Measurements from ENCODE around the gene TBC1D2B.
A peak's percentile ranks its signal among the peaks of the same experiment; 100 is the strongest.

The TBC1D2B gene

DNA sequence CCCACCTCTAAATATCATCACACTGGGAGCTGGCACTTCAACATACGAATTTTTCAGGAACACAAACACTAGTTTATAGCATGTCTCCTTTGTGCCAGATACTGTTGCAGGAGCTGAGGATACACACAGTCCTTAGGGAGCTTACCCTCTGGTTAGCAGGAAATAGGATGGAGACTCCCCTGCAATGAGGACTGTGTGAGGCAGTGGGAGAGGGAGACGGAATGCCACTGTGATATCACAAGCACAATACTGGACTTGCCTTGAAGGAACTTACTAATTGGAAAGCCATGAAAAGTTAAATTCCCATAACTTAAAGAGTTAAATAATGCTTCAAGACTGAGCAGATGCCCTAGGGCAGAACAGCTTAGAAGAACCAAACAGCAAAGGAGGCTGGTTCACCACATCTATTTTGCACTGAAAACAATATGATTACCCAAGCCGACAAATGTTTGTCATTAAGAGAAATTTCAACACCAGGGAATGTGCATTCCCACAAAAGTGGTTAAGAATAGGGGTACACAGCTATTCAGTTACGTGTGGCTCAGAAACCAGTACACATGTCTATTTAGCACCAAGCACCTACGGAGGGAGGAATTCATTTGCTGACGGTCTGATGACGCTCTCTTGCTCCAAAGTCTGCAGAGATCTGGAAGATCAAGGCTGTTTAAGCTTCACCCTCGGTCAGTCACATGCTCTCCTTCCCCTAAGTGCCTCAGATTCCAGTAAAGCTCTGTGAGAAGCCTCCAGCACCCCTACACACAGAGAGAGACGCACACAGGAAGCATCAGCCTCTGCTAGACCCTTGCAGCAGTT is 5.2 kb downstream of the TBC1D2B start:
- no peak for DNase-seq (ENCODE audit: low spot score)

DNA sequence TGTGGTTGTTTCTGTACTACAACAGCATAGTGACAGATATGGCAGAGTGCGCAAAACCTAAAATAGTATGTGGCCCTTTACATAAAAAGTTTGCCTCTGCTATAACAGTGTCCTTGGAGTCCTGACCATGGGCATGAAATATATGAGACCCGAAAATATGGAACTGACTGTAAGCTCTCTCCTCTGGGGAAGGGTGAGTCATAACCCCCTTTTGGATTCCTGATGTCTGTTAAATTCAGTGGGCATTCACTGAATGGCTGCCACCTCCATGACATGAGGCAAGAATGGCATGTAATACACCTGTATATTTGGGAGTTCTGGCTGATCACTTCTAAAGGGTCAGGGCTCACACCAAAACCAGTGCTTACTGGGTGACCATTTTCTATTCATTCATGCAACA is 6.1 kb downstream of the TBC1D2B start:
- DNase-seq (ENCODE audit: low spot score) = no peak

DNA sequence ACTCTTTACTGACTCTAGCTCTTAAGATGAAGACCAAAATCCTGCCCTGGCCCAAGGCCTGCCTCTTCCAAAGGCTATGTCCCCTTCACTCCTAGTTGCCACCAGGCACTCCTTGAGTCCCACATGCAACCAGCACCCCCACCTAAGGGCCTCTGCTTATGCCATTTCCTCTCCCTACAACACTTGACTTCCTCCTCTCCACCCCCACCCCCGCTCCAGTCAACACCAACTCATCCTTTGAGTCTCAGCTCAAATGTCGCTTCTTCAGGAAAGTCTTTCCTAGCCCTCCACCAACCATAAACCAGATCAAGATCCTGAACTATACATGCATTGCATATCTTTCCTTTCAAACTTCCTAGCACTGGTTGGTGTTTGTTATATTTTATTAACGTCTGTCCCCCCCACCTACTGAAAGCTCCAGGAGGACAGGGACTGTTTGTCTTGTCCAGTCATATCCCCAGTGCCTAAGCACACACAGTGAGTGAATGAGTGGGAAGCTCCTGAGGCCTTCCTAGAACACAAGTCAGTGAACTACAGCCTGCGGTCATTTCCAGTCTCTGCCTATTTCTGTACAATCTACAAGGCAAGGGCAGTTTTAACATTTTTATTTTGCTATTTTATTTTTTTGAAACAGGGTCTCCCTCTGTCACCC is 7.3 kb downstream of the TBC1D2B start:
- no peak for DNase-seq (ENCODE audit: low spot score)

DNA sequence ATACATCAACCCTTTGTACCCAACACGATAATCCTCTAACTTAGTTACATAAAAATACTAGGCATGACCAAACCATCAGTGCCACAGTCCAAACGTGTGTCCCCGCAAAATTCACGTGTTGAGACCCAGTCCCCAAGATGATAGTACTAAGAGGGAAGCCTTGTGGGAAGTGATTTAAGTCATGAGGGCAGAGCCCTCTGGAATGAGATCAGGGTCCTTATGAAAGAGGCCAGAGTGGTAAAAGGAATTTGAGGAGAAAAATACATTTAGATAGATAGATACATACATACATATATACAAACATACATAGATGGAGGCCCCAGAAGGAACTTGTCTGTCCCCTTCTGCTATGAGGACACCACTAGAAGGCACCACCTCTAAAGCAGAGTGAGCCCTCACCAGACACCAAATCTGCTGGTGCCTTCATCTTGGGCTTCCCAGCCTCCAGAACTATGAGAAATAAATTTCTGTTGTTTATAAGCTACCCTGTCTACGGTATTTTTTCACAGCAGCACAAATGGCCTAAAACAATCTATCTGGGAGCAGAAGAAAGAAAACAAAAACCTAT is 8.0 kb downstream of the TBC1D2B start:
- no peak for DNase-seq (ENCODE audit: low spot score)

DNA sequence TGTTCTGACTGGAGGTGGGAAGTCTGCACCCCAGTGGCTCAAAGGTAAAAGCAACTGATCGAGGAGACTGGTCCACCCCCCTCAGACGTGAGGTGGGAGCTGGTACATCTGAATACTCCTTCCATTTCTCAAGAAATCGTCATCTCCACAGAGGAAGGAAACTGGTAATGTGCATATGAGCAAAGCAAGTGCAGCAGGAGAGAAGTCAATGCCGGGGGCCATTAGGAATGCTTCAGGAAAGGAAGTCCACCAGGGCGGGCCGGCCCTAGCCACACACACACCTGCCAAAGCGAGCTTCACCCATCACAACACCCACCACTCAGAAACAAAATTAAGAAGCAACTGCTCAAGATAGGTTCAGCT is 8.5 kb downstream of the TBC1D2B start:
- no peak for DNase-seq (ENCODE audit: low spot score)

DNA sequence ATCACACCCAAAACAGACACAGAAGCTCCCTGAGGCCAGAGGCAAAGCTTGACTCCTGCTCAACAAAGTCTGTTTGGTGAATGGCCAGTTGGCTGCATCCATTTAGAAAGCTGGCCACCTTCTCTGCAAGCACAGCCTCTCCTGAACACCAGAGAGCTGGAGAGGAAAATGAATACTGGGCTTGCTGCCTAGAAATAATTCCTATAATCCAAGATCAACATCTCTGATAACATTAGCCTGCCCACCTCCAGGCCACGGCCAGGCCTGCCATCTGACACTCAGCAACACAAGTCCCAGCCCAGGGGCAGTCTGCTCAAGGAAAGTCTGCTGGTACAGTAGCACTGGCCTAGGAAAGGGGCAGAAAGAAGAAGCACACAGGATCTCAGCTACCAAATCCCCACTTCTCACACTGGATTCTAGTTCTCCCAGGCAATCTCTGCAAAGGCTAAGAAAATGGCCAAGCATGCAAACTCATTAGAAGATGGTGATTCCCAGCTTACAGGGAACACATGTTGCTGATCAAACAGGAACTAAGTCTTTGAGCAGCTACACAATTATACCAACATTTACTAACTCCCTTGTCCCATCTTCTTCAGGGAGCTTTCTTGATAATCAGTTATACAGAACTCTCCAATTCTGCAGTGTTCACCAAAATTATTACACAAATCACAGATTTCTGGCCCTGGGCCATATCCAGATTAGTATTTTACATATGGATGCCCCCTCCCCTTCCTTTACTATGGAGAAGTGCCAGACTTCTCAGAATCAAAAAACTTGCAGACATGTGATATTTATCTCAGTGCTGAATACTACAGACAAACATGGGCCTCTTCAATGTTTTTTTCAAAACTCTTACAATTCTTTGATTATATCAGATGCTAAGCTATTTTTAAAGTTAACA is 9.9 kb downstream of the TBC1D2B start:
- DNase-seq (ENCODE audit: low spot score) = peak; percentile 73

DNA sequence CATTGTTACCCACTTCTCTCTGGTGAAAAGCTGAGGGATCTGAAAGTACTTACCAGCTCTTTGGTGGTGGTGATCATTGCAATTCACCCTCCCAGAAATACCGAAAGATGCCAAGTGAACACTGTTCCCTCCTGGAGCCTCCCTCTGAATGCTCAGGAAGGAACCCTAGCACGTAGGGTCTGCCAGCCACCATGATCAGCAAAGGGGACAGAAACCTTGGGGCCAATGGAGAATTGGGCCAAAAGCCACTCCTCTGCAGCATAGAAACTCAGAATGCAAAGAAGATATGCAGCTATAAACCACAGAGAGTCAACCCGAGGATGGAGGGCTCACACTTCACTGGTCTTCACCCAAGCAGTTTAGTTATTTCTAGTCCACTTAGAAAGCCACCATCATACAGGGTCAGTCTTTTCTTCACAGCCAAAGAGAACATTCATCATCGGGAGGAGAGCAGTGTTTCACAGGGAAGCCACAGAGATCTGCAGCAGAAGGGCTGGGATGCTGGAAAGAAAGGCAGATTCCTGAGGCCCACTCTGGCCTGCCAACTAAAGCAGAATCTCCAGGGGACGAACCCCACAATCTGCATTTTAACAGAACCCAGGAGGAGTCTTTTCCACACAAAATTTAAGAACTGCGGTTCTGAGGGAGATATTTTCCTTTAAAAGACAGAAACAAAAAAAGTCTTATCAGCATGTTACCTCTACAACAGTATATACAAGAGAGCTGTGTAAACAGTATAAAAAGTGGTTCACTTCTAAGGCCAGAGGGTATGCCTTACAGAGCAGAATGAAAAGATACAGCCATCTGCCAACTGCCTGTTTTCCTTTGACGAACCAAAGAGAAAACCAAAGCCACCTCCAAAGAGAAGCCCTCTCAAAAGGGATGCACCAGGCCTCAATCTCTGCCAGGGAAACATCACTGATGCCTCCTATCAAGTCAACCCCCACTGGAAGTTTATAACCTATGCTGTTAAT is 11.3 kb downstream of the TBC1D2B start:
- DNase-seq (ENCODE audit: low spot score) = no peak

DNA sequence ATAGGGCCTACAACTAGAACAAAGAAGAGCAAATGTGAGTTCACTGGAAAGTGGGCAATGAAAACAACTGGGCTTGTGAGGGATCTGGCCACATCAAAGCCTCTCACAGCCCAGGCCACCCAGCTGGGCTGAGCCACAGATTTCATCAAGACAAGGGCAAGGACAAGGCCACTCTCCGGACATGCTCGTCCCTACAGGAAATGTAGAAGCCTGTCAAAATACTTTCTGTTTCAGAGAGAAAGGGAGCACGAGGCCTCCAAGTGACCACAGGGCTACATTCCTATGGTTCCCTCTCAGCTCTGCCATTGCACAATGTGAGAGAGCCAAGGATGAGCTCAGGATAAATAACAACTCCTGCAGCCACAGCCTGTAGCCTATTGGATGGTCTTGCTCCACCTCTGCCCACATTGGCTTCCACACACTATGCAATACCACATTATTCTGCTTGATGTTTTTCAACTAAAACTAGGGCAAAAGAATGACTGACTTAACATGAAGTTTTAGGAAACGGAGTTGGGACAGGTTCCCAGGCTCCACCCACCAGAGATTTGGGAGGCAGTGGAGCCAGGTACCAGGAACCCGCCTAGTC is 12.1 kb downstream of the TBC1D2B start:
- DNase-seq (ENCODE audit: low spot score) = no peak

DNA sequence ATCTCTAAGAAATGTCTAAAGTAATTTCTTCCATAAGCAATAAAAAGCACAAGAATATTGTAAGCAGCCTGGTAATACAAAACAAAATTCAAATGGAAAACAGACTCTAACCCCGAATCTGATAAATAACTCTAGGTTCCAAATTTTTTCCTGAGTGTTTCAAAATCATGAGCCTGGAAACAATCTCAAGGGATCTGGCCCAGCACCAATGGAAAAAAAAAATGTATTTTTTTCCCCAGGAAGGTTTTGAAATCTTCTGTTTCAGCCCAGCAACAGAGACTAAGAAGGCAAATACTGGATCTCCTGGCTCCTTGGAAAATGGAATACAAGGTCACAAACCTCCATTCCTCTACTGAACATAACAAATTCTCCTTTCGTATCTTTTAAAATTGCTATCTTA is 13.0 kb downstream of the TBC1D2B start:
- DNase-seq (ENCODE audit: low spot score) = no peak

DNA sequence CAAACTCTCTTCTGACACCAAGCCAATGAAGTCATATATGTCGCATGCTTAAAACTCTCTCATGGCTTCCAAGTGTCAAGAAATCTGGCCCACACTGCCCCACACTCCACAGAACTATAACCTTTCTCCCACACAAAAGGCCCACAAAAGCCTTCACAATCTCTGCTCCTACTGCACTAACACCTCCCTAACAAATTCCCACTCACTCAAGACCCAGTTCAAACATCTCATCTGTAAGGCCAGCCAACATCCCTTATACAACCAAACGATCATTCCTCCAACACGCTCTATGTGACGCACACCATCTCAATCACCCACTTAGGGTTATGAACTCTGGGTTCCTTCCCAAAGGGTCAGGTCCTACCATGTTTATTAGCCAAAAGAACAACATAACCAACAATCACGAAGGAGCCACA is 13.5 kb downstream of the TBC1D2B start:
- no peak for DNase-seq (ENCODE audit: low spot score)

DNA sequence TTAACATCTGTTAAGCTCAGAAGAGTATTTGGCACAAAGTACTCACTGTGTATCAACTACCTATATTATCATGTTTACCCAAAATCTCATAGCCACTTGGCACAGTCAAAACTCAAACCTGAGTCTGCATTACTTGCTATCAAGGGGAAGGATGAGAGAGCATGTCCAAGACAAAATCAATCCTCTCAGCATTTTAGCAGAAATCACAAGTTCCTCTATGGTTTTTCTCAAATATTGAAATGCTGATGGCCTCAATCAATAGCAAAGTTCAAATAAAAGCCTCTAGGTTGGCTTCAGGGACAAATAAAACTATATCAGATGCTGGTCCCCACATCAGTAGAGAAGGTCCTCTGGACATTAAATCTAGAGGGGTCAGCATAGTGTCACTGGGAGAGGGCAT is 14.3 kb downstream of the TBC1D2B start:
- DNase-seq (ENCODE audit: low spot score) = no peak

DNA sequence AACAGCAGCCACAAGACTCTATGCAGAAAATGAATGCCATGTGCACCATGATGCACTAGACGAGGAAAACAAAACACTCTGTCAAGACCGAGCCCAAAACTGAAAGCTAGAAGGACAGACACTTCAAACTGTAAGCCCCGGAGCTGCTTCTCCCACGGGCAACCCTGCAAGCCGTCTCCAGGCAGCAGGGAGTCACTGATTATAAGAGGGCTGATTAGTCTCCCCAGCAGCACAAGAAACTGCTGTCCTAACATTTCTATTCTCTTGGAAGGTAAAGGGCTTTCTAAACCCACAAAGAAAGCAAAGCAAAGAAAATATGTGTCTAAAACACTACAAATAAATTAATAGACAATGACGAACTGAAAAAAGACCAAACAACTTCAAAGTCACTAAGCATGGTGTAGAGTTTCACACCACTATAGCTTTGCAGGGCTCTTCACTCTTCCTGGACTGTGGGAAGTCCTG is 15.5 kb downstream of the TBC1D2B start:
- peak; percentile 59 for DNase-seq (ENCODE audit: low spot score)

DNA sequence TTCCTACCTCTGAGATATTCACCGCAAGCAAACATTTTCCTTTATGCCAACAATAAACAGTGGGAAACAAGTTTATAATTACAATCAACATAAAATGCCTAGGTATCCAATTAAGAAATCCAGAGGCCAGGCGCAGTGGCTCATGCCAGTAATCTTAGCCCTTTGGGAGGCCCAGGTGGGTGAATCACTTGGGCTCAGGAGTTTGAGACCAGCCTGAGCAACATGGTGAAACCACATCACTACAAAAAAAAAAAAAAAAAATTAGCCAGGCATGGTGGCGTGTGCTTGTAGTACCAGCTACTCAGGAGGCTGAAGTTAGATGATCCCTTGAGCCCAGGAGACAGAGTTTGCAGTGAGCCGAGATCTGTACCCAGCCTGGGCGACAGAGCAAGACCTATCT is 17.3 kb downstream of the TBC1D2B start:
- no peak for DNase-seq (ENCODE audit: low spot score)

DNA sequence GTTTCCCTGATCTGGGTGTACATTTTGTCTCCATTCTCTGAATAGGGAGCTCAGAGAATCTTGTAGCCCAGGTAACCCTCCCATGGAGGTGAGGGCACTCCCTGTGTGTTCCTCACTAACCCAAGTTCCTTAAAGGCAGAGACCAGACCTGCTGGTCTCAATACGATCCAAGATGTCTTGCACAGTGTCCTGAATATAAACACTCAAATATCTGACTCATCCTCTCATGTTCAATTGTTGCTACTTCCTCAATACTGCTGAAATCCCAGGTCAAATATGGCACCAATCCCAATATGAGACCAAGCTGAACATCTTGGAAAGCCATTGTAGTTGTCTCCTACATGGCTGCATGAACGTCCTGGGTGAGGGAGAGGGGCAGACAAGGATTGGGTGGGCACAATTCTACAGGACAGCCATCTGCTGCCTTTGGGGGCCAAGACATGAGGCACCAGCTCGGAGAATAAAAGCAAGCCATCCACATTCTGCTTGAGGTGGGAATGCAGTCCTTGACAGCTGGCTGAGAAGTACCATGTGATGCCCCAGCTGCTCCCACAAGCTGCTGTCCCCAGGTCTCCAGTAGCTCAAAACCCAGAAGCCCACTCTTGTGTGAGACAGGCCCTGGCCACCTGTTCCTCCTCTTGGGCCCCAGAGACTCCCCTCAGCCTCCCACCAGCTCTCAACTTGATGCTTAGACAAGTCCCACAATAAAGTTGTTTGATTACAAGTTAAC is 18.2 kb downstream of the TBC1D2B start:
- no peak for DNase-seq (ENCODE audit: low spot score)

DNA sequence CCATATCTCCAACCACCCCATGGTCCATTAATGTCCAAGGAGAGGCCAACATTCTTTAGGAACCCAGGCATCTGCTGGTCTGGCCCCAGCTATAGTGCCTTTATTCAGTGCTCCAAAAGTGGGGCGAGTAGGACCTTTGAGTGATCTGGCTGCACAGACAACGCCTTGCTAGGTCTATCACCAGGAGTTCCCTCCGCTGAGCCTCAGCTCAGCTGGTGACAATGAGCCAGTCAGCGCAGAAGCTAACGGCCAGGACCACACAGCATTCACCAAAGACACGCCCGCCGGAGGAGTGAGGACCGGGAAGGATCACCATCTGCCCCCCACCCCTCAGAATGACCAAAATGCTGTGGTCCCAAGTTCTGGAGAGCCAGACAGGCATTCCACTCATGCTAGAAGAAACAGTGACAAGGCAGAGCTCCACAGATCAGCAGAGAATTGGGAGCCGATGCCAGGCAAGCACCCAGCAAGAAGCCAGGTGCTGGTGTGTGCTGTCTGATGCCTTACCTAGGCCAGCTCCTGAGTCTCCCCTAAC is 19.0 kb downstream of the TBC1D2B start:
- DNase-seq (ENCODE audit: low spot score) = no peak

DNA sequence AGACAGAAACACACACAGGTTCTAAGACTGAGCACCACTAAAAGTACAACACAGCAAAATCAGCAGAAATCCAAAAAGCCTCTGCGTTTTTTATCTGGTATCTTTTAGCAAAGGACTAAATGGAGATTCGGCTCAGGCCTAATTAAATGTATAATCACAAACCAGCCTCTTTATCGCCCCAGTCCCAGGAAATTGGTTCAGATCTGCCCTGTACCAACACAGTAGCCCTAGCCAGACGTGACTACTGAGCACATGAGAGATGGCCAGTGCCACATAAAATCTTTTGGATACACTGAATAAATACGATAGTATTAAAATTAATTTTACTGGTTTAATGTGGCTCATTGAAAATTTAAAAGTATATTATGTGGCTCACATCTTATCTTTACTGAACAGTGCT is 19.7 kb downstream of the TBC1D2B start:
- no peak for DNase-seq (ENCODE audit: low spot score)

DNA sequence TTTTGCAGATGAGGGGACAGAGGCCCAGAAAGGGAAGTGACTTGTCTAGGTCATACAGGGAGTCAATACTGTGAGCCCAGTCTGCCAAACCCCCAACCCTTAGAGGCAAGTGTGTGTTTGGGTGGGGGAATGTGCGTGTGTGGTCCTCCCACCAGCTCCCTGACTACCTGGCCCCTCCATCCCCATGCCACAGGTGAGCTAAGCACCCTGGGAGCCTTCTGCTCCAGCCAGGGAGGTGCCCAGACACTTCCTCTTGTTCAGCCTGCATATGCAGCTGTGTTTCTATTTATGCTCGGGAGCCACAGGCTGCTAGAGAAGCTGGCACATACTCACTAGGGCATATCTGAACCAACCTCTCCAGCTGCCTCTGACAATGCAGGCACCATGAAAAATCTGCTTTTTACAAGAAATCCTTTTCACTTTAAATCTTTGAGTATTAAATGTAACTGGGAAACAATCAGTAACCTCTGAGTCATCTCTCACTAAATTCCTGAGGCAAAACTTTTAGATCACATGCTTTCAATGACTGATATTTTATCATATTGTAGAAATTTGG is 20.7 kb downstream of the TBC1D2B start:
- DNase-seq (ENCODE audit: low spot score) = peak; percentile 79

DNA sequence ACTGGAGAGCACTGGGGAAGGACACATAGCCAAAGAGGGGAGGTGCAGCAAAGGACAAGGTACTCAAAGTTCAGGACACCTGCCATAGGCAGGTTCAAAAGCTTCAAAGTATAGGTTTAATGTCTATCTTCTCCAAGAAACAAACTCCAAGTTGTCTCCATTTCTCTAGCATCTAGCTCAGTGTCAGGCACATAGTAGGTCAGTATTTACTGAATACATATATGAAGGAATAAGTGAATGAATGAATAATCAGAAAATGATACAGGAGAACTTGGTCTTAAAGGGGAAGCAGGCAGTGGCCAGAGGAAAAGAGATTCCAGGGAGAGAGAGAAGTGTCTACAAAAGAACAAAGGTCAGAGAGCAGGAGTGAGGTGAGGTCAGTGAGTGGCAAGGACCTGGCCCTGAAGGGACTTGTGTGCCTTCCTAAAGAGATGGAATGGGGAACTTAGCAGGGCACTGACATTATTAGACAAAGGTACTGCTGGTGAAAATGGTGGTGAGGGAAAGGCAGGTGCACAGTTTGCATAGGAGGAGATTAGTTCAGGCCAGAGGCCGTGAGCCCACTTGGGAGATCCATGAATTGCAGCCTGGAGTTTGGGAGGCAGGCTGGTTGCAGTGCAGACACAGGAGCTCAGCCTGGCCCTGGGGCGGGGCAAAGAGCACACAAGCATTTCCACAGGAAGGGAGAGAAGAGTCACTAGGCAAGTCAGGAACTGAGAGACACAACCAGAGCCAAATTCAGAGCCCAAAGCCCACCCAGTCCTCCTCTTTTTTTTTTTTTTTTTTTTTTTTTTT is 21.4 kb downstream of the TBC1D2B start:
- no peak for DNase-seq (ENCODE audit: low spot score)

DNA sequence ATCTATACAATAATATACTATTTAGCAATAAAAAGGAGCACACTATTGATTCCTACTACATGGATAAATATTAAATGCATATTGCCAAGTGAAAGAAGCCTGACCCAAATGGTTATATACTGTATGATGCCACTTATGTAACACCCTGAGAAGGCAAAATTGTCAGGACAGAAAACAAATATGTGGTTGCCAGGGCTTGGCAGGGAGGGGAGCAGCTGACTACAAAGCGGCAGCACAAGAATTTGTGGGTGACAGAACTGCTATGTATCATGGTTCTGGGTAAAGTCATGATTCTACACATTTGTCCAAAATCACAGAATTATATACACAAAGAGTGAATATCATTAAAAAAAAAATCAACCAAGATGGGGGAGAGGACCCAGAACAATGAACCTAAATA is 22.5 kb downstream of the TBC1D2B start:
- DNase-seq (ENCODE audit: low spot score) = peak; percentile 81

Data from CD4-positive, alpha-beta T cell treated with Interleukin-15 for 4 hours (primary cell).